Gastroesophageal sphincter (tissue), 4 donors: Measurements from ENCODE around the gene KRT38. TPM values are rescaled to one million over a fixed set of nuclear protein-coding genes. Genes with fewer than 3 reads are reported as not detected.
A peak's percentile ranks its signal among the peaks of the same experiment; 100 is the strongest.

Experiments
- ATAC-seq: fragments of 150-250 bp; one replicate; pipeline ENCODE4 v1.9.1; 2016; ENCODE audit warnings: mild to moderate bottlenecking, moderate library complexity
- H3K27ac ChIP-seq, 4 donors: fragments of 200-600 bp; sonication (generic) in 3 of 4; 1 replicate in 3 of 4; 2 replicates in 1 of 4; pipeline ENCODE4 v1.5.1; 2016 to 2019
- H3K27me3 ChIP-seq: fragments of 200-600 bp; sonication (generic); one replicate; pipeline ENCODE4 v1.5.1; 2019
- H3K36me3 ChIP-seq, 2 donors: fragments of 200-600 bp; sonication (generic); one replicate each; pipeline ENCODE4 v1.5.1; 2019; ENCODE audit warnings: control low read depth in 1 of 2
- H3K4me1 ChIP-seq, 3 donors: fragments of 200-600 bp; sonication (generic); 1 replicate in 2 of 3; 2 replicates in 1 of 3; pipeline ENCODE4 v1.5.1; 2016 to 2019; ENCODE audit warnings: control low read depth in 2 of 3
- H3K4me3 ChIP-seq, 2 donors: fragments of 200-600 bp; sonication (generic); one replicate each; pipeline ENCODE4 v1.5.1; 2019; ENCODE audit warnings: mild to moderate bottlenecking in 1 of 2, moderate library complexity in 1 of 2
- H3K9me3 ChIP-seq, 3 donors: fragments of 200-600 bp; sonication (generic); one replicate each; pipeline ENCODE4 v1.5.1; 2017 to 2019; ENCODE audit warnings: control low read depth in 2 of 3
- EP300 ChIP-seq: sonication (generic); formaldehyde crosslinking; IDR thresholded peaks from one replicate; pipeline ENCODE4 v1.6.1; 2017; ENCODE audit warnings: antibody characterized with exemption, mild to moderate bottlenecking
- POLR2A ChIP-seq, 2 donors: fragments of 450-650 bp; IDR thresholded peaks; one replicate each; pipeline ENCODE4 v1.6.1; 2017; ENCODE audit warnings: antibody characterized with exemption in 2 of 2, mild to moderate bottlenecking in 2 of 2, moderate library complexity in 1 of 2
- POLR2AphosphoS5 ChIP-seq: sonication (generic); formaldehyde crosslinking; IDR thresholded peaks from one replicate; pipeline ENCODE4 v1.6.1; 2017; ENCODE audit warnings: antibody characterized with exemption
- WGBS, 2 donors: methylation state at CpG; one replicate each; pipeline ENCODE4 v1.1.5; 2018; ENCODE audit warnings: low coverage in 1 of 2; 5-methylcytosine and 5-hydroxymethylcytosine counted together
- total RNA-seq, 4 donors: library from RNA; depleted of rRNA; stranded (reverse); fragments of >200 nt; gene quantifications; one replicate each; pipeline ENCODE4 v1.1.0, GENCODE V29; 2016
- TF ChIP-seq, protein P1 (sequence below), 4 experiments: fragments of 200-600 bp in 2 of 4; fragments of 450-650 bp in 2 of 4; sonication (generic) in 1 of 4; IDR thresholded peaks; one replicate each; pipeline ENCODE4 v1.5.1; 2017 to 2019; ENCODE audit warnings: antibody characterized with exemption in 4 of 4, mild to moderate bottlenecking in 2 of 4, moderate library complexity in 2 of 4

The KRT38 gene
- total RNA-seq, 4 donors from 2014 or later: not detected

GRCh38 chr17:41474863-41475262, 34.1 kb upstream of the KRT38 start:
- no peaks in the 10 kb centered on the region for H3K27me3 ChIP-seq
- H3K27ac ChIP-seq: no peak overlapping the region
- 52 to 61% methylated on average over 4 to 6 of the region's 8 CpGs for WGBS, 2 donors
- no peaks in the 10 kb centered on the region for H3K36me3 ChIP-seq
- H3K4me1 ChIP-seq: no peaks in the 10 kb centered on the region
- no peak for TF ChIP-seq POLR2AphosphoS5
- TF ChIP-seq, protein P1, sequence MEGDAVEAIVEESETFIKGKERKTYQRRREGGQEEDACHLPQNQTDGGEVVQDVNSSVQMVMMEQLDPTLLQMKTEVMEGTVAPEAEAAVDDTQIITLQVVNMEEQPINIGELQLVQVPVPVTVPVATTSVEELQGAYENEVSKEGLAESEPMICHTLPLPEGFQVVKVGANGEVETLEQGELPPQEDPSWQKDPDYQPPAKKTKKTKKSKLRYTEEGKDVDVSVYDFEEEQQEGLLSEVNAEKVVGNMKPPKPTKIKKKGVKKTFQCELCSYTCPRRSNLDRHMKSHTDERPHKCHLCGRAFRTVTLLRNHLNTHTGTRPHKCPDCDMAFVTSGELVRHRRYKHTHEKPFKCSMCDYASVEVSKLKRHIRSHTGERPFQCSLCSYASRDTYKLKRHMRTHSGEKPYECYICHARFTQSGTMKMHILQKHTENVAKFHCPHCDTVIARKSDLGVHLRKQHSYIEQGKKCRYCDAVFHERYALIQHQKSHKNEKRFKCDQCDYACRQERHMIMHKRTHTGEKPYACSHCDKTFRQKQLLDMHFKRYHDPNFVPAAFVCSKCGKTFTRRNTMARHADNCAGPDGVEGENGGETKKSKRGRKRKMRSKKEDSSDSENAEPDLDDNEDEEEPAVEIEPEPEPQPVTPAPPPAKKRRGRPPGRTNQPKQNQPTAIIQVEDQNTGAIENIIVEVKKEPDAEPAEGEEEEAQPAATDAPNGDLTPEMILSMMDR (IDR thresholded peaks at IDR 0.05): no peak
- no peak for TF ChIP-seq POLR2A (IDR thresholded peaks at IDR 0.05)
- TF ChIP-seq EP300: no peak
- H3K4me3 ChIP-seq: no peak overlapping the region
- no peak for ATAC-seq
- H3K9me3 ChIP-seq: peaks cover 0 to 6% (median 0%) of the 10 kb centered on the region in 3 donors

GRCh38 chr17:41468346-41468745, 27.6 kb upstream of the KRT38 start:
- Histone ChIP-seq H3K27ac (no peak overlapping the region), H3K4me1 (peaks cover 0 to 19% (median 3%) of the 10 kb centered on the region in 3 donors), H3K4me3 (no peak overlapping the region), H3K36me3 (no peaks in the 10 kb centered on the region), H3K9me3 (peaks cover 0 to 19% (median 0%) of the 10 kb centered on the region in 3 donors), H3K27me3 (no peaks in the 10 kb centered on the region)
- ATAC-seq: no peak
- TF ChIP-seq, protein P1 (IDR thresholded peaks at IDR 0.05): no peak
- TF ChIP-seq EP300 (no peak), POLR2A (IDR thresholded peaks at IDR 0.05) (no peak), POLR2AphosphoS5 (no peak)

DNA sequence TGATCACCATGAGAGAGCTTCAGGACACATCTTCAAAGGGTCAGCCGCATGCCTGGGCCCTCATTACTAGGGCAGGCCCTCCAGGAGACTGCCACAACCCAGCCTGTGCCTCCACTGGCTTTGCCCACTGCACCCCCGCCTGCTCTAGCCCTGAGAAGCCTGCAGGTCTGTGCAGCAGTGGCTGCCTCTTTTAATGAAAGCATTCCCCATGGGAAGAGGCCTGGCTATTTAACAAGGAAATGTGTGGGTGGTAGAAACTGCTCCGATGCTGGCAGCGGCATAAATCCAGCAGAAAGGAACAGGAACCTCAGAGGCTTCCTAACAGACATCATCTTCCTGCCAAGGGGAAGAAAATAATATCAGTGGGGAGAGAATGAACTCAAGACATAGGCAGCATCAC, 26.8 kb upstream of the KRT38 start:
- Histone ChIP-seq H3K4me1 (peaks cover 0 to 27% (median 3%) of the 10 kb centered on the region in 3 donors), H3K36me3 (no peaks in the 10 kb centered on the region), H3K27ac (no peak overlapping the region), H3K4me3 (no peak overlapping the region), H3K27me3 (no peaks in the 10 kb centered on the region), H3K9me3 (peaks cover 0 to 19% (median 0%) of the 10 kb centered on the region in 3 donors)
- TF ChIP-seq EP300 (no peak), POLR2A (IDR thresholded peaks at IDR 0.05) (no peak), POLR2AphosphoS5 (no peak)
- TF ChIP-seq, protein P1 (IDR thresholded peaks at IDR 0.05): no peak
- ATAC-seq: no peak
- 56 to 62% methylated on average over 2 to 3 of the region's 4 CpGs for WGBS, 2 donors

DNA sequence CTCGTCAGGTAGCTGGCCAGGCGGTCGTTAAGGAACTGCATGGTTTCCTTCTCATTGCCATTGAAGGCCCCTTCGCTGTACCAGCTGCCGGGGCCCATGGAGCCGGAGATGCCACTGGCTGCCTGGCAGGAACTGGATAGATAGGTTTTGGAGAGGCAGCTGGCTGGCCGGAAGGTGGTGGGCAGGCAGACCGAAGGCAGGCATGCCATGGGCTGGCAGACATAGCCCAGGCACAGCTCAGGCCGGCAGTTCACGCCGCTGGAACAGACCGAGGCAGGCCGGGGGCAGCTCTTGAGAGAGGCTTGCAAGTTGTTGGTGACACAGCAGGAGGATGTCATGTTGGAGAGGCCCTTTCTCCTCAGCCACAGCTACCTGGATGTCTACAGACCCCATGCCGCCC, 26.2 kb upstream of the KRT38 start, which contains the start of gene KRT32:
KRT32 (minus strand) TSS at position 399 of the 400 bp plus-strand sequence; CDS start at position 338, 61 bp downstream.
- Histone ChIP-seq H3K9me3 (peaks cover 0 to 18% (median 0%) of the 10 kb centered on the region in 3 donors), H3K4me1 (peaks cover 0 to 30% (median 3%) of the 10 kb centered on the region in 3 donors), H3K27ac (no peak within 1 kb of the TSS), H3K36me3 (no peaks in the 10 kb centered on the region), H3K4me3 (no peak within 1 kb of the TSS), H3K27me3 (no peaks in the 10 kb centered on the region)
- 80% methylated on average over 1 of the region's 14 CpGs; no CpG with 5 or more reads in 1 of the 2 donors for WGBS, 2 donors
- TF ChIP-seq, protein P1 (IDR thresholded peaks at IDR 0.05): no peak
- TF ChIP-seq POLR2AphosphoS5 (no peak), EP300 (no peak), POLR2A (IDR thresholded peaks at IDR 0.05) (no peak)
- ATAC-seq: no peak

- peaks cover 0 to 30% (median 3%) of the 10 kb centered on the region in 3 donors for H3K4me1 ChIP-seq
- no peak overlapping the region for H3K4me3 ChIP-seq
- H3K9me3 ChIP-seq: peaks cover 0 to 14% (median 0%) of the 10 kb centered on the region in 3 donors
- WGBS, 2 donors: 13 to 35% methylated on average over 1 to 3 of the region's 6 CpGs
- H3K27ac ChIP-seq: peak overlapping the region in 2 of 4 donors; percentile 23 to 40
- no peaks in the 10 kb centered on the region for H3K36me3 ChIP-seq
- peak; percentile 85 for TF ChIP-seq POLR2AphosphoS5
- TF ChIP-seq, protein P1 (IDR thresholded peaks at IDR 0.05): no peak
- no peaks in the 10 kb centered on the region for H3K27me3 ChIP-seq
- peak; percentile 89 for ATAC-seq
Observed at GRCh38 chr17:41464682-41465081, 23.9 kb upstream of the KRT38 start.
